ENCODE measurements around the gene AGAP2. TPM values are rescaled to one million over a fixed set of nuclear protein-coding genes. Genes with fewer than 3 reads are reported as not detected.

AGAP2 gene
- total RNA-seq = 10 to 100 TPM; 43.2 to 74.6 (median 66.4) TPM
- total RNA-seq (2013) = 37.1 TPM
- total RNA-seq = 25.5 to 176 (median 122) reads per million in 29 experiments

- no peaks in the 10 kb centered on the region for H3K9me3 ChIP-seq
- H3K36me3 ChIP-seq (ENCODE audit: control insufficient read depth in 2 of 2, extremely low read depth in 1 of 2, insufficient read depth in 1 of 2, low read length in 1 of 2) = peaks cover 8 to 51% of the 10 kb centered on the region in 2 donors
- H3K27ac Mint-ChIP-seq = peak within 1 kb of the TSS; percentile 86 to 88
- H3K9me3 Mint-ChIP-seq = no peaks in the 10 kb centered on the region
- peak within 1 kb of the TSS; percentile 84 for H3K27ac ChIP-seq (ENCODE audit: low read length)
- H3K4me1 Mint-ChIP-seq = peaks cover 44 to 55% (median 49%) of the 10 kb centered on the region in 3 donors
- H3K4me3 Mint-ChIP-seq = peak within 1 kb of the TSS; percentile 52 to 82 (median 58)
- no peaks in the 10 kb centered on the region for H3K27me3 ChIP-seq (replicated peaks in 1 of 2; ENCODE audit: control insufficient read depth in 2 of 2, extremely low read depth in 1 of 2, insufficient read depth in 2 of 2, low read length in 1 of 2)
- 98% methylated on average over 5 of the region's 36 CpGs for WGBS (ENCODE audit: insufficient coverage)
- peaks cover 25 to 59% of the 10 kb centered on the region in 2 experiments for H3K4me1 ChIP-seq (ENCODE audit: control insufficient read depth in 1 of 2, extremely low read depth in 1 of 2, insufficient read depth in 2 of 2, low read length in 2 of 2)
- CTCF ChIA-PET = no interaction called here
- POLR2A ChIA-PET = no interaction called here
- H3K36me3 Mint-ChIP-seq = peaks cover 21% of the 10 kb centered on the region
- H3K27me3 Mint-ChIP-seq = no peaks in the 10 kb centered on the region
- DNase-seq = no peak
- H3K4me3 ChIP-seq (ENCODE audit: control insufficient read depth in 1 of 2, extremely low read depth in 1 of 2, low read length in 1 of 2) = no peak within 1 kb of the TSS
- ATAC-seq (replicated peaks in 1 of 4) = no peak
Measured at GRCh38 chr12:57738661-57739237, at the start of gene AGAP2. Gene AGAP2 (minus strand): TSS chr12:57738742. CDS start chr12:57738246, 496 bp downstream.

- Mint-ChIP-seq H3K4me1 (peaks cover 50 to 54% (median 52%) of the 10 kb centered on the region in 3 donors), H3K27me3 (no peaks in the 10 kb centered on the region), H3K9me3 (no peaks in the 10 kb centered on the region), H3K4me3 (peak overlapping the region; percentile 62 to 100 (median 77)), H3K36me3 (peaks cover 23% of the 10 kb centered on the region), H3K27ac (peak overlapping the region in 1 of 2 donors; percentile 44)
- ChIA-PET POLR2A (interaction anchor here in 1 of 2 donors (0.6 kb wide), 1 partner anchor 27 kb away, joined by 3 read pairs; no protein-coding TSS in a partner anchor), CTCF (interaction anchor here (0.7 to 1.3 kb wide), 4 partner anchors 15 to 120 kb away, joined by 3 to 4 read pairs (median 4); no protein-coding TSS in a partner anchor)
- no CpG with 5 or more reads among the region's 11 CpGs for WGBS (ENCODE audit: insufficient coverage)
- ATAC-seq (replicated peaks in 1 of 4) (no peak), DNase-seq (no peak)
- Histone ChIP-seq H3K36me3 (ENCODE audit: control insufficient read depth in 2 of 2, extremely low read depth in 1 of 2, insufficient read depth in 1 of 2, low read length in 1 of 2) (peaks cover 0 to 34% of the 10 kb centered on the region in 2 donors), H3K9me3 (no peaks in the 10 kb centered on the region), H3K4me3 (ENCODE audit: control insufficient read depth in 1 of 2, extremely low read depth in 1 of 2, low read length in 1 of 2) (no peak overlapping the region), H3K27me3 (replicated peaks in 1 of 2; ENCODE audit: control insufficient read depth in 2 of 2, extremely low read depth in 1 of 2, insufficient read depth in 2 of 2, low read length in 1 of 2) (no peaks in the 10 kb centered on the region), H3K4me1 (ENCODE audit: control insufficient read depth in 1 of 2, extremely low read depth in 1 of 2, insufficient read depth in 2 of 2, low read length in 2 of 2) (peaks cover 22 to 40% of the 10 kb centered on the region in 2 experiments), H3K27ac (ENCODE audit: low read length) (no peak overlapping the region)
Measured at GRCh38 chr12:57783861-57784260, 45.3 kb upstream of the AGAP2 start.

- Histone ChIP-seq H3K36me3 (ENCODE audit: control insufficient read depth in 2 of 2, extremely low read depth in 1 of 2, insufficient read depth in 1 of 2, low read length in 1 of 2) (peaks cover 0 to 30% of the 10 kb centered on the region in 2 donors), H3K9me3 (no peaks in the 10 kb centered on the region), H3K27ac (ENCODE audit: low read length) (no peak overlapping the region), H3K4me1 (ENCODE audit: control insufficient read depth in 1 of 2, extremely low read depth in 1 of 2, insufficient read depth in 2 of 2, low read length in 2 of 2) (peaks cover 22 to 43% of the 10 kb centered on the region in 2 experiments), H3K4me3 (ENCODE audit: control insufficient read depth in 1 of 2, extremely low read depth in 1 of 2, low read length in 1 of 2) (peak overlapping the region; percentile 89 to 99), H3K27me3 (replicated peaks in 1 of 2; ENCODE audit: control insufficient read depth in 2 of 2, extremely low read depth in 1 of 2, insufficient read depth in 2 of 2, low read length in 1 of 2) (no peaks in the 10 kb centered on the region)
- H3K4me3 Mint-ChIP-seq = peak overlapping the region; percentile 98 to 100 (median 99)
- H3K27ac Mint-ChIP-seq = peak overlapping the region; percentile 97 to 99
- H3K36me3 Mint-ChIP-seq = peaks cover 21% of the 10 kb centered on the region
- ATAC-seq (replicated peaks in 1 of 4) (no peak), DNase-seq (no peak)
- 94% methylated on average over 8 of the region's 12 CpGs for WGBS (ENCODE audit: insufficient coverage)
- peaks cover 50 to 55% (median 53%) of the 10 kb centered on the region in 3 donors for H3K4me1 Mint-ChIP-seq
- POLR2A ChIA-PET = interaction anchor here (0.6 kb wide), 2 partner anchors 11 to 99 kb away, joined by 3 read pairs; partner anchors contain the start of genes EEF1AKMT3 (in 1 of the 2) and METTL1 (in 1 of the 2)
- CTCF ChIA-PET = interaction anchor here (0.7 to 2.8 kb wide), 9 partner anchors 11 to 120 kb away, joined by 3 to 14 read pairs (median 3); partner anchors contain the start of genes EEF1AKMT3 (in 2 of the 2), METTL1 (in 2 of the 2), CYP27B1 (in 1 of the 2) and OS9 (in 1 of the 2)
- no peaks in the 10 kb centered on the region for H3K27me3 Mint-ChIP-seq
- H3K9me3 Mint-ChIP-seq = no peaks in the 10 kb centered on the region
Measured at GRCh38 chr12:57783466-57783801, 44.9 kb upstream of the AGAP2 start.

GRCh38 chr12:57782608-57783465 is 44.3 kb upstream of the AGAP2 start, which contains the start of gene TSFM:
Gene TSFM (plus strand): TSS chr12:57782787. CDS start chr12:57782802, 15 bp downstream.
- under 1% methylated on average over 38 of the region's 45 CpGs for WGBS (ENCODE audit: insufficient coverage)
- H3K4me3 Mint-ChIP-seq = peak within 1 kb of the TSS; percentile 98 to 100 (median 99)
- H3K27ac Mint-ChIP-seq = peak within 1 kb of the TSS; percentile 97 to 99
- ATAC-seq (replicated peaks in 1 of 4) (peak; percentile 83 to 96 (median 88)), DNase-seq (peak; percentile 89 to 99 (median 96))
- H3K27me3 Mint-ChIP-seq = no peaks in the 10 kb centered on the region
- H3K9me3 Mint-ChIP-seq = no peaks in the 10 kb centered on the region
- peaks cover 20% of the 10 kb centered on the region for H3K36me3 Mint-ChIP-seq
- Histone ChIP-seq H3K4me3 (ENCODE audit: control insufficient read depth in 1 of 2, extremely low read depth in 1 of 2, low read length in 1 of 2) (peak within 1 kb of the TSS; percentile 89 to 99), H3K27me3 (replicated peaks in 1 of 2; ENCODE audit: control insufficient read depth in 2 of 2, extremely low read depth in 1 of 2, insufficient read depth in 2 of 2, low read length in 1 of 2) (no peaks in the 10 kb centered on the region), H3K9me3 (no peaks in the 10 kb centered on the region), H3K36me3 (ENCODE audit: control insufficient read depth in 2 of 2, extremely low read depth in 1 of 2, insufficient read depth in 1 of 2, low read length in 1 of 2) (peaks cover 0 to 30% of the 10 kb centered on the region in 2 donors), H3K4me1 (ENCODE audit: control insufficient read depth in 1 of 2, extremely low read depth in 1 of 2, insufficient read depth in 2 of 2, low read length in 2 of 2) (peaks cover 22 to 46% of the 10 kb centered on the region in 2 experiments), H3K27ac (ENCODE audit: low read length) (peak within 1 kb of the TSS; percentile 75)
- peaks cover 50 to 58% (median 52%) of the 10 kb centered on the region in 3 donors for H3K4me1 Mint-ChIP-seq
- POLR2A ChIA-PET = interaction anchor here (0.6 kb wide), 2 partner anchors 11 to 100 kb away, joined by 3 read pairs; partner anchors contain the start of genes EEF1AKMT3 (in 1 of the 2) and METTL1 (in 1 of the 2)
- CTCF ChIA-PET = interaction anchor here (0.5 to 2.8 kb wide), 21 partner anchors 10 to 158 kb away, joined by 3 to 14 read pairs (median 4); partner anchors contain the start of genes EEF1AKMT3 (in 2 of the 2), METTL1 (in 2 of the 2), ATP23 (in 1 of the 2) and CYP27B1 (in 1 of the 2)

GRCh38 chr12:57782243-57782607 is 43.7 kb upstream of the AGAP2 start:
- POLR2A ChIA-PET = interaction anchor here in 1 of 2 donors (0.6 kb wide), 1 partner anchor 138 kb away, joined by 3 read pairs; no protein-coding TSS in a partner anchor
- peaks cover 50 to 58% (median 52%) of the 10 kb centered on the region in 3 donors for H3K4me1 Mint-ChIP-seq
- Histone ChIP-seq H3K4me1 (ENCODE audit: control insufficient read depth in 1 of 2, extremely low read depth in 1 of 2, insufficient read depth in 2 of 2, low read length in 2 of 2) (peaks cover 22 to 46% of the 10 kb centered on the region in 2 experiments), H3K27ac (ENCODE audit: low read length) (peak overlapping the region; percentile 75), H3K36me3 (ENCODE audit: control insufficient read depth in 2 of 2, extremely low read depth in 1 of 2, insufficient read depth in 1 of 2, low read length in 1 of 2) (peaks cover 0 to 24% of the 10 kb centered on the region in 2 donors), H3K9me3 (no peaks in the 10 kb centered on the region), H3K4me3 (ENCODE audit: control insufficient read depth in 1 of 2, extremely low read depth in 1 of 2, low read length in 1 of 2) (peak overlapping the region; percentile 89 to 99), H3K27me3 (replicated peaks in 1 of 2; ENCODE audit: control insufficient read depth in 2 of 2, extremely low read depth in 1 of 2, insufficient read depth in 2 of 2, low read length in 1 of 2) (no peaks in the 10 kb centered on the region)
- no peak for DNase-seq
- CTCF ChIA-PET = interaction anchor here (0.6 to 2.8 kb wide), 10 partner anchors 10 to 135 kb away, joined by 3 to 14 read pairs (median 4); partner anchors contain the start of genes CYP27B1 (in 1 of the 2), EEF1AKMT3 (in 1 of the 2) and METTL1 (in 1 of the 2)
- no peak for ATAC-seq (replicated peaks in 1 of 4)
- H3K27me3 Mint-ChIP-seq = no peaks in the 10 kb centered on the region
- H3K9me3 Mint-ChIP-seq = no peaks in the 10 kb centered on the region
- H3K27ac Mint-ChIP-seq = peak overlapping the region; percentile 97 to 99
- 0% methylated on average over 1 of the region's 4 CpGs for WGBS (ENCODE audit: insufficient coverage)
- H3K4me3 Mint-ChIP-seq = peak overlapping the region; percentile 98 to 100 (median 99)
- H3K36me3 Mint-ChIP-seq = peaks cover 18% of the 10 kb centered on the region

Measured in T-cell (primary cell).